Neural cell (in vitro differentiated cells): ENCODE data around the gene C2orf74.

Source experiments
- CTCF ChIP-seq: fragments of 450-650 bp; IDR thresholded peaks from 2 replicates; pipeline ENCODE4 v1.5.1; 2014; ENCODE audit warnings: antibody characterized with exemption, mild to moderate bottlenecking, moderate library complexity; ENCODE audit not compliant: poor library complexity, severe bottlenecking
- POLR2AphosphoS5 ChIP-seq: IDR thresholded peaks from 2 replicates; pipeline ENCODE4 v1.6.1; 2012
- TAF1 ChIP-seq: IDR thresholded peaks from 2 replicates; pipeline ENCODE4 v1.6.1; 2012; ENCODE audit warnings: low read depth

- TF ChIP-seq CTCF (no peak), TAF1 (no peak), POLR2AphosphoS5 (no peak)
These were observed 16.0 kb upstream of the C2orf74 start for GRCh38 chr2:61145990-61146389.
